HepG2 (cell line): ENCODE results near the gene COMMD9. TPM values are rescaled to one million over a fixed set of nuclear protein-coding genes. Genes with fewer than 3 reads are reported as not detected.

Source experiments
- ATAC-seq: fragments of 200-7000 bp; cut with Tn5 transposase; 3 replicates; pipeline ENCODE4 v1.9.1; 2020; ENCODE audit warnings: mild to moderate bottlenecking, moderate library complexity
- BruUV-seq: library from RNA; stranded (reverse); fragments of 400-500 nt; replicated peaks from 2 replicates; lab custom pipeline; 2021; lab: Mats Ljungman, UMichigan
- CTCF ChIA-PET: fragments of 300-600 bp; formaldehyde crosslinking; extraction: SDS; loops from one replicate; lab custom pipeline; 2021; ENCODE audit warnings: low total read pairs, inconsistent platforms, low intra/inter-chr PET ratio; lab: Yijun Ruan, JAX
- POLR2A ChIA-PET: fragments of 350-600 bp; sonication (Branson Sonifier 250); formaldehyde crosslinking; loops from one replicate; lab custom pipeline; 2020; ENCODE audit warnings: antibody characterized with exemption, inconsistent platforms; lab: Yijun Ruan, JAX
- DNase-seq: peaks from one replicate; pipeline ENCODE4 v3.0.0-alpha.2; 2015; ENCODE audit warnings: low spot score
- FAIRE-seq: peaks from 3 replicates; lab custom pipeline; 2011; peaks lifted over from hg19 to GRCh38; lab: Jason Lieb, UNC
- H2AFZ ChIP-seq: one replicate; pipeline ENCODE4 v1.6.1; 2011; ENCODE audit warnings: low read length, inconsistent platforms
- H3K27ac ChIP-seq: fragments of 300-600 bp; 3 replicates; pipeline ENCODE4 v1.8.0; 2011; ENCODE audit warnings: mixed run types, mild to moderate bottlenecking, mixed read lengths, low read length, inconsistent platforms; ENCODE audit not compliant: insufficient read depth; ENCODE audit errors: extremely low read length
- H3K27me3 ChIP-seq, 2 experiments: fragments of 200-600 bp in 1 of 2; 2 replicates in 1 of 2; 3 replicates in 1 of 2; pipeline versions ENCODE4 v1.6.0 to v1.8.0; 2011; ENCODE audit warnings: low read length in 2 of 2, mild to moderate bottlenecking in 2 of 2, moderate library complexity in 2 of 2, inconsistent platforms in 1 of 2; ENCODE audit not compliant: insufficient read depth in 2 of 2, control insufficient read depth in 1 of 2
- H3K36me3 ChIP-seq, 2 experiments: fragments of 200-600 bp in 1 of 2; replicated peaks in 1 of 2; 2 replicates in 1 of 2; 3 replicates in 1 of 2; pipeline versions ENCODE4 v1.5.1 to v1.8.0; 2011; ENCODE audit warnings: low read length in 2 of 2, inconsistent platforms in 1 of 2; ENCODE audit not compliant: insufficient read depth in 2 of 2, control insufficient read depth in 1 of 2
- H3K4me1 ChIP-seq: 2 replicates; pipeline ENCODE4 v1.5.1; 2012; ENCODE audit warnings: low read length, inconsistent platforms; ENCODE audit not compliant: insufficient read depth
- H3K4me2 ChIP-seq: 2 replicates; pipeline ENCODE4 v1.6.0; 2011; ENCODE audit warnings: low read depth, low read length, inconsistent platforms
- H3K4me3 ChIP-seq, 3 experiments: fragments of 200-600 bp in 1 of 3; sonication (generic), shearing (Covaris generic) in 1 of 3; replicated peaks in 1 of 3; 2 replicates each; pipeline ENCODE4 v1.5.1; 2011 to 2016; ENCODE audit warnings: low read length in 3 of 3, inconsistent platforms in 2 of 3, low read depth in 2 of 3, mild to moderate bottlenecking in 2 of 3, control low read depth in 1 of 3, mixed read lengths in 1 of 3; ENCODE audit not compliant: insufficient read depth in 1 of 3
- H3K79me2 ChIP-seq: one replicate; pipeline ENCODE4 v1.6.1; 2011; ENCODE audit warnings: low read length, inconsistent platforms; ENCODE audit not compliant: insufficient read depth
- H3K9ac ChIP-seq: 2 replicates; pipeline ENCODE4 v1.6.0; 2011; ENCODE audit warnings: mild to moderate bottlenecking, low read depth, low read length, inconsistent platforms; ENCODE audit not compliant: insufficient read depth
- H3K9me3 ChIP-seq: 2 replicates; pipeline ENCODE4 v1.5.1; 2012; ENCODE audit warnings: mild to moderate bottlenecking, low read length
- H4K20me1 ChIP-seq: 2 replicates; pipeline ENCODE4 v1.6.0; 2011; ENCODE audit warnings: inconsistent platforms, mild to moderate bottlenecking, low read length, moderate library complexity; ENCODE audit not compliant: insufficient read depth
- ATRX ChIP-seq: sonication (generic); formaldehyde crosslinking; IDR thresholded peaks from 2 replicates; pipeline ENCODE4 v1.4.0; 2020; ENCODE audit warnings: missing genetic modification reagents, borderline replicate concordance
- DMAP1 ChIP-seq: IDR thresholded peaks from 2 replicates; pipeline ENCODE4 v1.6.1; 2016
- DPF2 ChIP-seq: sonication (generic); formaldehyde crosslinking; IDR thresholded peaks from 2 replicates; pipeline ENCODE4 v1.4.0; 2020; ENCODE audit warnings: mild to moderate bottlenecking, low read depth, missing genetic modification reagents, borderline replicate concordance
- HOXA9 ChIP-seq: sonication (generic); formaldehyde crosslinking; IDR thresholded peaks from 2 replicates; pipeline ENCODE4 v1.8.1; 2022; ENCODE audit warnings: missing genetic modification reagents, mild to moderate bottlenecking, moderate library complexity, borderline replicate concordance
- KLF11 ChIP-seq: IDR thresholded peaks from 2 replicates; pipeline ENCODE4 v1.6.1; 2016; ENCODE audit warnings: missing compliant biosample characterization
- MEF2D ChIP-seq: sonication (generic); formaldehyde crosslinking; IDR thresholded peaks from 2 replicates; pipeline ENCODE4 v1.5.1; 2020; ENCODE audit warnings: mild to moderate bottlenecking, missing genetic modification reagents
- RAD51 ChIP-seq: fragments of 450-650 bp; IDR thresholded peaks from 2 replicates; pipeline ENCODE4 v1.6.1; 2016; ENCODE audit warnings: borderline replicate concordance
- ZFAT ChIP-seq: sonication (generic); formaldehyde crosslinking; conservative IDR thresholded peaks from 2 replicates; pipeline ENCODE4 v1.8.1; 2023; ENCODE audit warnings: missing genetic modification reagents, inconsistent platforms
- ZNF124 ChIP-seq: sonication (generic); formaldehyde crosslinking; IDR thresholded peaks from 2 replicates; pipeline ENCODE4 v1.4.0; 2020; ENCODE audit warnings: missing genetic modification reagents
- ZNF33B ChIP-seq: sonication (generic); formaldehyde crosslinking; IDR thresholded peaks from 2 replicates; pipeline ENCODE4 v1.5.1; 2020; ENCODE audit warnings: mild to moderate bottlenecking, missing genetic modification reagents
- ZNF383 ChIP-seq: sonication (generic); formaldehyde crosslinking; IDR thresholded peaks from 2 replicates; pipeline ENCODE4 v1.4.0; 2020; ENCODE audit warnings: missing genetic modification reagents, mild to moderate bottlenecking, borderline replicate concordance
- ZNF616 ChIP-seq: sonication (generic); formaldehyde crosslinking; IDR thresholded peaks from 2 replicates; pipeline ENCODE4 v1.5.0; 2020; ENCODE audit warnings: low read depth, mild to moderate bottlenecking, missing genetic modification reagents
- ZNF629 ChIP-seq: sonication (generic); formaldehyde crosslinking; conservative IDR thresholded peaks from 2 replicates; pipeline ENCODE4 v1.5.0; 2020; ENCODE audit warnings: missing genetic modification reagents
- ZNF672 ChIP-seq: sonication (generic); formaldehyde crosslinking; IDR thresholded peaks from 2 replicates; pipeline ENCODE4 v1.8.1; 2022; ENCODE audit warnings: missing genetic modification reagents
- ZNF782 ChIP-seq: sonication (generic); formaldehyde crosslinking; IDR thresholded peaks from 2 replicates; pipeline ENCODE4 v1.4.0; 2020; ENCODE audit warnings: missing genetic modification reagents, mild to moderate bottlenecking, borderline replicate concordance
- WGBS: methylation state at CpG from one replicate; pipeline ENCODE4 v1.1.6; 2017; ENCODE audit warnings: low lambda C conversion rate; 5-methylcytosine and 5-hydroxymethylcytosine counted together
- in situ Hi-C: cut with HindIII; loops from 2 replicates; pipeline ENCODE4 v1.10.0; 2017; ENCODE audit warnings: low pct_unique_long_range_greater_than_20kb; ENCODE audit not compliant: extremely low pct_ligation_motif_present
- intact Hi-C: fragments of 100-400 bp; cut with micrococcal nuclease; formaldehyde crosslinking; loops from one replicate; pipeline ENCODE4 v1.10.0; 2022; ENCODE audit not compliant: unreplicated experiment
- polyA plus RNA-seq, 8 experiments: library from polyadenylated mRNA; depleted of rRNA in 3 of 8; stranded (reverse) in 7 of 8; unstranded in 1 of 8; fragments of >200 nt; fragmentation: Illumina TruSeq in 4 of 8; extraction: Trizol in 4 of 8; gene quantifications; 2 replicates each; pipeline versions ENCODE4 v1.2.1 to v1.2.3, GENCODE V29; 2011 to 2016; ENCODE audit warnings: low read depth in 4 of 8, missing spikeins in 1 of 8, mixed read lengths in 1 of 8; ENCODE audit not compliant: insufficient read depth in 1 of 8
- total RNA-seq, 5 experiments: library from RNA; depleted of rRNA; stranded (reverse); fragments of >200 nt; fragmentation: Illumina TruSeq; extraction: Trizol; gene quantifications; 2 replicates each; pipeline ENCODE4 v1.2.3, GENCODE V29; 2016; ENCODE audit warnings: low read depth in 1 of 5
- TF ChIP-seq, protein P1 (sequence below): sonication (generic); formaldehyde crosslinking; IDR thresholded peaks from 2 replicates; pipeline ENCODE4 v1.4.0; 2020; ENCODE audit warnings: missing genetic modification reagents, mild to moderate bottlenecking, borderline replicate concordance
- TF ChIP-seq, protein P2 (sequence below): sonication (generic); formaldehyde crosslinking; IDR thresholded peaks from 2 replicates; pipeline ENCODE4 v1.5.0; 2020; ENCODE audit warnings: mild to moderate bottlenecking, missing genetic modification reagents, borderline replicate concordance

COMMD9 gene
- total and polyA plus RNA-seq, 2 of the 13 experiments (the other 11 are each of a cell fraction or from before 2014, with no cell fraction given): 47.3 to 76.7 TPM

GRCh38 chr11:36282926-36283325 lies 6.3 kb downstream of the COMMD9 start:
- BruUV-seq: no TSS peak
- no peak overlapping the region for H3K27ac ChIP-seq
- peaks cover 3% of the 10 kb centered on the region in 2 experiments; a peak in 2 of 5 replicates for H3K36me3 ChIP-seq
- no peak for TF ChIP-seq ZNF124
- TF ChIP-seq ATRX (CRISPR knock-in tag): no peak
- no peak for TF ChIP-seq ZFAT (CRISPR knock-in tag)
- TF ChIP-seq, protein P1, sequence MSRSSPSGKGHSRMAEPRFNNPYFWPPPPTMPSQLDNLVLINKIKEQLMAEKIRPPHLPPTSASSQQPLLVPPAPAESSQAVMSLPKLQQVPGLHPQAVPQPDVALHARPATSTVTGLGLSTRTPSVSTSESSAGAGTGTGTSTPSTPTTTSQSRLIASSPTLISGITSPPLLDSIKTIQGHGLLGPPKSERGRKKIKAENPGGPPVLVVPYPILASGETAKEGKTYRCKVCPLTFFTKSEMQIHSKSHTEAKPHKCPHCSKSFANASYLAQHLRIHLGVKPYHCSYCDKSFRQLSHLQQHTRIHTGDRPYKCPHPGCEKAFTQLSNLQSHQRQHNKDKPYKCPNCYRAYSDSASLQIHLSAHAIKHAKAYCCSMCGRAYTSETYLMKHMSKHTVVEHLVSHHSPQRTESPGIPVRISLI (CRISPR knock-in tag): no peak
- TF ChIP-seq ZNF629 (CRISPR knock-in tag): no peak
- no peak for TF ChIP-seq RAD51
- TF ChIP-seq ZNF383: no peak
- no peak for TF ChIP-seq ZNF782 (CRISPR knock-in tag)
- no peak for TF ChIP-seq ZNF616
- TF ChIP-seq HOXA9 (CRISPR knock-in tag): no peak
- TF ChIP-seq ZNF672 (CRISPR knock-in tag): no peak
- TF ChIP-seq DPF2 (CRISPR knock-in tag): no peak
- no peak for TF ChIP-seq MEF2D (CRISPR knock-in tag)
- TF ChIP-seq, protein P2, sequence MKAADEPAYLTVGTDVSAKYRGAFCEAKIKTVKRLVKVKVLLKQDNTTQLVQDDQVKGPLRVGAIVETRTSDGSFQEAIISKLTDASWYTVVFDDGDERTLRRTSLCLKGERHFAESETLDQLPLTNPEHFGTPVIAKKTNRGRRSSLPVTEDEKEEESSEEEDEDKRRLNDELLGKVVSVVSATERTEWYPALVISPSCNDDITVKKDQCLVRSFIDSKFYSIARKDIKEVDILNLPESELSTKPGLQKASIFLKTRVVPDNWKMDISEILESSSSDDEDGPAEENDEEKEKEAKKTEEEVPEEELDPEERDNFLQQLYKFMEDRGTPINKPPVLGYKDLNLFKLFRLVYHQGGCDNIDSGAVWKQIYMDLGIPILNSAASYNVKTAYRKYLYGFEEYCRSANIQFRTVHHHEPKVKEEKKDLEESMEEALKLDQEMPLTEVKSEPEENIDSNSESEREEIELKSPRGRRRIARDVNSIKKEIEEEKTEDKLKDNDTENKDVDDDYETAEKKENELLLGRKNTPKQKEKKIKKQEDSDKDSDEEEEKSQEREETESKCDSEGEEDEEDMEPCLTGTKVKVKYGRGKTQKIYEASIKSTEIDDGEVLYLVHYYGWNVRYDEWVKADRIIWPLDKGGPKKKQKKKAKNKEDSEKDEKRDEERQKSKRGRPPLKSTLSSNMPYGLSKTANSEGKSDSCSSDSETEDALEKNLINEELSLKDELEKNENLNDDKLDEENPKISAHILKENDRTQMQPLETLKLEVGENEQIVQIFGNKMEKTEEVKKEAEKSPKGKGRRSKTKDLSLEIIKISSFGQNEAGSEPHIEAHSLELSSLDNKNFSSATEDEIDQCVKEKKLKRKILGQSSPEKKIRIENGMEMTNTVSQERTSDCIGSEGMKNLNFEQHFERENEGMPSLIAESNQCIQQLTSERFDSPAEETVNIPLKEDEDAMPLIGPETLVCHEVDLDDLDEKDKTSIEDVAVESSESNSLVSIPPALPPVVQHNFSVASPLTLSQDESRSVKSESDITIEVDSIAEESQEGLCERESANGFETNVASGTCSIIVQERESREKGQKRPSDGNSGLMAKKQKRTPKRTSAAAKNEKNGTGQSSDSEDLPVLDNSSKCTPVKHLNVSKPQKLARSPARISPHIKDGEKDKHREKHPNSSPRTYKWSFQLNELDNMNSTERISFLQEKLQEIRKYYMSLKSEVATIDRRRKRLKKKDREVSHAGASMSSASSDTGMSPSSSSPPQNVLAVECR (CRISPR knock-in tag): no peak
- no peak for TF ChIP-seq KLF11 (CRISPR knock-in tag)
- TF ChIP-seq DMAP1 (CRISPR knock-in tag): no peak
- TF ChIP-seq ZNF33B: no peak
- intact Hi-C loops (no loop called here), in situ Hi-C loops (no loop called here)
- ChIA-PET CTCF (no interaction called here), POLR2A (no interaction called here)
- no peak overlapping the region for H3K9ac ChIP-seq
- no peak overlapping the region for H2AFZ ChIP-seq
- no peak overlapping the region for H3K4me2 ChIP-seq
- 100% methylated on average over 1 of the region's 1 CpG for WGBS
- H3K9me3 ChIP-seq: no peaks in the 10 kb centered on the region
- no peak overlapping the region for H3K4me3 ChIP-seq
- ATAC-seq (no peak), FAIRE-seq (no peak), DNase-seq (no peak)
- no peaks in the 10 kb centered on the region for H3K27me3 ChIP-seq
- no peaks in the 10 kb centered on the region; the same call in 1 of the 2 replicates for H4K20me1 ChIP-seq
- H3K79me2 ChIP-seq: peaks cover 8% of the 10 kb centered on the region
- H3K4me1 ChIP-seq: peaks cover 3% of the 10 kb centered on the region; the same call in 1 of the 2 replicates
